HG03103 (cell line): ENCODE measurements around the gene CASQ2.

Experiments
- ATAC-seq: cut with Tn5 transposase; IDR thresholded peaks from one replicate; pipeline ENCODE4 v1.9.1; 2021; ENCODE audit warnings: low read depth; ENCODE audit not compliant: unreplicated experiment

Gene CASQ2

DNA sequence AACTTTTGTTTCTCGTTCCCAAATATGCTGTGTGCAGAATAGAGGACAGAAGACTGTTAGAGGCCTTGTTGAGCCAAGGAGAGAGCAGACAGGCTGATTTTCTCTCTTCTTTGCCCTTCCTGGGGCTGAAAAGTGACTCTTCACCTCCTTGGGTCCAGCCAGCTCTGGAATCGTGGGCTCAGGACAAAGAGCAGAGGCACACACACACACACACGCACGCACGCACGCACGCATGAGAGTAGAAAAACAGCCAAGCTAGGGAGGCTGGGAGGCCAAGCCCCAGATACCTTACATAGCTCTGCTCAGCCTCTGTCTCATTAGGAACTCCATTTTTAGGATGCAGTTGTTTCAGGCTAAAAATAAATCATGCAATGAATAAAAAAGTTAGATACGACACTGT, at the start of gene CASQ2:
Gene CASQ2, minus strand, starts transcription at position 166 of the 400 bp plus-strand sequence. CDS start 173 bp downstream, outside the sequence.
- no peak for ATAC-seq

DNA sequence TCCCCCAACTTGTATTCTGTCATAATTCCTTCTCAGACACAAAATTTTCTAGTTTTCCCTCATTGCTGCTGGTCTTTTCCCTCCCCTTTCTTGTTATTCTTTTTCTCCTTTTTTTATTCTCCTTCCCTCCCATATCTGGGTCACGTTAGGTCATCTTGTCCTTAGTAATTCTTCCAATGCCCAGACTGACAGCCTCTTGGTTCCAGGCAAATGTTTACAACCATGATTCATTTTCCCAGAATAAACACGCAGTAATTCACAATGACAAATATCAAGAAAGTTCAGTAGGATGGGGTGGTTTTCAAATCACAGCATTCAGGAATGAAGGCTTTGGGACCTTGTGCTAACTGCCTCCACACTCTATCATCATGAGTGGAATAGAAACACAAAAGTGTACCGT, 47.2 kb upstream of the CASQ2 start:
- ATAC-seq, result no peak

DNA sequence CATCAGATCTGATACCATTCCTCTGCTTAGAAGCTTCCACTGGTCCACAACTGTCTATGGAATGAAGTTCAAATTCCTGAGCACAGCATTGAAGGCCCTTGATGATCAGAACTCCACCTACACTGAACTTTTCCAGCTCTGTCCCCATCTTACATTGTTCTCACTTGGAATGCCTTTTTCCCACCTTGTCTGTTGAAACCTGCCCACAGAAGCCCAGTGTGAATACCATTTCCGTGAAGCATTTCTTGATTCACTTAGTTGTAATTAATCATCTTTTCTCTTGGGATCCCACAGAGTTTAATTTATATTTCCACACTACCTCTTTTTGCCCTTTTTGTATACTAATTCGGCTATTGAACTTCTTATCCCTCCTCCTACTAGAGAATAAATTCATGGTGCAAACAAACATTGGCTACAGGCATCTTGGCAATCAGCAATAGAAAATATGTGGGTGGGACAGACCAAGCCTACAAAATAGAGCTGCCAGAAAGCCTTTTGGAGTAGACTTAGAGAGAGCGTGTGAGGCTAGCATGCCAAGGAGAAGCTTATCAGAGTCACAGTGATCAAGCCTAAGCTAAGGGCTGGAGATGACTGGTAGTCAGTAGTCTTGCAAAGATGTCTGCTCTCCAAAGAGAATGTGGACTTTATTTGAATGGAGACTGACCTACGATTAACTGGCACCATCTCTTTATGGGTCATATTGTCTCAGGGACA, 46.3 kb upstream of the CASQ2 start:
- ATAC-seq, result no peak

DNA sequence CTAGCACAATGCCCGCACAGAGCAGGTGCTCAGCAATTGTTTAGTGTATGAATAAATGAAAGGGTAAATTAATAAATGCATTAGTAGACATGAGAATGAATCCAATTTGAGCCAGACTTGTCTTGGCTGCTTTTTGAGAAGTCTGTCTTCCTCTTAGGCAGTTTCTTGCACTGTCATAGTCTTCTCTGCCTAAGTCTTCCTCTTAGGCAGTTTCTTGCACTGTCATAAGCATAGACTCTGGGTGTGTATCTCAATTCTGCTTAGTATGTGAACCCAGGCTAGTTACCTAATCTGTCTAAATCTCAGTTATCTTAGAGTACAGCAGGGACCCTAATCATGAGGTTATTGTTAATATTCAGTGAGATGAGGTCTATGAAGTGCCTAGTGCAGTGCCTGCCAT, 45.2 kb upstream of the CASQ2 start:
- ATAC-seq, result no peak

DNA sequence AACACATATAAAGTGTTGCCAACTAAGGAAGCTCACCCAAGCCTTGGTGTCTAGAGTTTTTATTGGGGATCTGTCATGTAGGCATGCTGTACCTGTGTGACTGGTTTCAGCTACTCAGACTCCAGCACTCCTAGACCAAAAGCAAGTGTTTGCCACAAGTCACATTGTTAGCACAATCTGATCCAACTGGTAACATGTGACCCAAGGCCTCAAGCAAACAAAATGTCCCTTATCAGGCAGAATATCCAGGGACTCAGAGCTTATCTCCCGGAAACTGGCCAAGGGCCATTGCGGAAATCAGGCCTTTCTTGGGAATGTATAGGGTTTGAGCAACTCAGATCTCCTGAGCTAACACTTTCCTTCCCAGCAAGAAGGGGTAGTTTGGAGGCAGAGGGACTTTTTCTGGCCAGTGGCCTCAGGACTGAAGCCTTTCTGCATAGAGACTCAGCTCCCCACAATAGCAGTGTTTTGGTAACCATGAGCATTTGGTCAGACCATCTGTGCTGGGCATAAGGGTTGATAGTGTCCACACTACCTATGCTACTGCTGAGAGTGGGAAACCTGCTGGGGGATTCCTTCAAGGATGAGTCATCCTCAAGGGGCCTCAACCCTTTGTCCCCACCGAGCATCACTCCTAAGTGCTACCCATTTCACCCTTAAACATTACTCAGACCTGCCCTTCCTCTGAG, 42.8 kb upstream of the CASQ2 start:
- ATAC-seq, result no peak

DNA sequence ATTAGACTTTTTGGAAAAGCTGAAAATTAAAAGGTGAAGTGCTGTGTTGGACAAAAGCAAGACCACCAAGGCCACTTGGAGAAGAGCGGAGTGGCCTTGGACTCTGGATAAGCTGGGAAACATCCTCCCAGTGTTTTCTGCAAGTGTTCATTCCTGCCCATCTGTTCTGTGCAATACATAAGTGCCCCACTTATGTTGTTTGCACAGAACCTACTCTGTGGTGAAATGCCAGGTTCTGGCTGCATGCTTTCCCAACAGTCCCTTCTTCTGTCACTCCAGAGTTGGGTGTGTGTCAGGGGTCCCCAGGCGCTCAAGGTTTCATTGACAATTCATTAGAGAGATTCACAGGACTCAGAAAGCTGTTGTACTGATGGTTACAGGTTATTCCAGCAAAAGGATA, 42.1 kb upstream of the CASQ2 start:
- ATAC-seq, result no peak

DNA sequence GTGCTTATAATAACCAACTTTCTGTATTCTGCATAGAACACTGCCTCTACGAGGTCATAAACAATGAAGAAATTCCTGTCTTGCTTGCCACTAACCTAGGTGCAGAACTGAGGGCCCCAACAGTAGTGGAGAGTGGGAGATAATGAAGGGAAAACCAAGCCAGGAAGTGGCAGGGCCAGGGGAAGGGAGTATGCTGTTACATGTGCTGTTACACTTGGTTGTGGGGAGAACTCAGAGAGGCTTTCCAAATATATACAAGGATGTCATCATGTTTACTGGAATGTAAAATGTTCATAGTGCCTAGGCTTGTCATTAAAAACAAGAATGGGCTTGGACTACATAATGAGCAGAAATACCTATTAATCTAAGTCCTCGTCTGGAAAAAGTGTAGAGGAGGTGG, 41.3 kb upstream of the CASQ2 start:
- no peak for ATAC-seq

DNA sequence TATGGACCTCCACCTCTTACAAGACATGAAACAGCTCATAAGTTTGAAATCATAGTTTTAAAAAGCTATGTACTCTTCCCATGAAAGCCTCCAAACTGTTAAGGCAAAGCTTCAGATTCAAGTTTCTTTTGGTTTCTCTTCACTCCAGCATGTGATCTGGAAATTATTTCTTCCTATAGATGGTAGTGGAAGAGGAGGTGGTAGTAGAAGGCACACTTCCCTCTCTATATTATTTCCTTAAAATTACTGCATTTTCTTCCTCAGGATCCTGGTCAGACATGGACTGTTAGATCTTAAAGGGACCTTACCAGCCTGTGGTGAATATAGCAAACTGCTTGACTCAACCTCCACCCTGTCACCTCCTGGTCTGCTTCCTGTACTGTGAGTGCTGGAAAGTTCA, 40.6 kb upstream of the CASQ2 start:
- no peak for ATAC-seq

DNA sequence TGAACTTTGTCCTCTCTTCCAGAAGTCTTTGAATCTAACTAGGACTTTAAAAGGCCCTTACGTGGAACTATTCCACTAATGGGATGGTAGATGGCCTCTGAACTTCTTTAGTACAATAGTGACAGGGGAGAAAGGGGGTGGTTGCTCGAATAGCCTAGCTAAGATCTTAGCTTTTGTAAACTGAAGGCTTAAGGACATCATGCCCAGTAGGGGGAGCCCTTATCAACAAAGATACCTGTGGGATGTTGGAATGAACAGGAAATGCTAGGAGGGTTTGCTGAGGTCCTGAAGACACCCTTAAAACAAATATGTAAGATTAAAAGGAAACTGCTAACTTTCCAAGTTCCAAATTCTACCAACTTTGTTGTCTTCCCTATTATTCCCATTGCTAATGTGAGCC, 39.2 kb upstream of the CASQ2 start:
- ATAC-seq, result no peak

DNA sequence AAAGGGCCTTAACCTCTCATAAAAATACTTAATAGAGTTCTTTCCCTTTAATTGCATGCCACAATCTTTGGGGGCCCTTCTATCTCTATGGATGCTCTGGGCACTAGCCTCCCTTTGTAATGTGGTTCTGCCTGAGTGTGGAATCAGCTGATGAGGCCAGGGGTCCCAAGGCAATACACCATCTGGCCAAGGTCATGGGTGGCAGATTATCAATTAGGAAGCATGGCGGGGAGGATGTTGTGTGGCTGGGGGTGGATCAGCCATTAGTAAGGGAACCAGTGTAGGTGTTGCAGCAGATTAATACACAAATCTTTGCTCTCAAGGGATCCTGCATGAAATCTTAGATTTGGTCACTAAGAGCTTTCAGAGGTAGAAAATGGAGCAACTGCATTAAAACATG, 37.1 kb upstream of the CASQ2 start:
- ATAC-seq, result no peak

DNA sequence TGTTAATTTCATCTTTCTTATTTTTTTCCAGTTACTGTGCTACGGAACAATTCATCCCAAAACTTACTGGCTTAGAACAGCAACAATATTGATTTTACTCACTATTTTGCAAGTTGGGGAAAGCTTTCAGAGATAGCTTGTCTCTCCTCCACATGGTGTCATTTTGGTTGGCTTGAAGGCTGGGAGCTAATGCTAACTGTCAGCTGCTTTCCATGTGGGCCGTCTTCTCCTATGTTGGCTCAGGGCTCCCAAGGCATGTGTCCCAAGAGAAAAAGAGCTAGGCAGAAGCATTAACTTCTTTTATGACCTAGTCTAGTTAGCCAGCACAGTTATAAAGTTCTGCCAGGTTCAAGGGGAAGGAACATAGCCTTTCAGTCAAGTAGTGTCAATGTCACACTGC, 33.9 kb upstream of the CASQ2 start:
- no peak for ATAC-seq

DNA sequence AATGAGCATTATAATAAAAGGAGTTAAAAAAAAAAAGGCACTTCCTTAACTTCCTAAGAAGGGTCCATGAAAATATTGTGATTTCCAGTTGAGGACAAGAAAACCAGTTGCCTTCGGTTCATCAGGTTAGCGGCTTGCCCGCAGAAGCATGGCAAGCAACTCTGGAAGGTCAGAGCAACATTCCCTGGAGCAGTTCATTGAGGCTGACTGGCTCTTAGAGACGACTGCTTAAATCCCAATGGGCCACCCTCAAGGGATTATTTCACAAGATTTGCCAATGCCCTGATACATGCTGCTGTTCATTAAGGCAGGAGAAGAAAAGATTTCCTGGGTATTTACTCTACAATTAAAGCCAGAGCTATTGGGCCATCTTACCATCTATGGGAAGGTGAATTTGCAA, 29.0 kb upstream of the CASQ2 start:
- no peak for ATAC-seq

DNA sequence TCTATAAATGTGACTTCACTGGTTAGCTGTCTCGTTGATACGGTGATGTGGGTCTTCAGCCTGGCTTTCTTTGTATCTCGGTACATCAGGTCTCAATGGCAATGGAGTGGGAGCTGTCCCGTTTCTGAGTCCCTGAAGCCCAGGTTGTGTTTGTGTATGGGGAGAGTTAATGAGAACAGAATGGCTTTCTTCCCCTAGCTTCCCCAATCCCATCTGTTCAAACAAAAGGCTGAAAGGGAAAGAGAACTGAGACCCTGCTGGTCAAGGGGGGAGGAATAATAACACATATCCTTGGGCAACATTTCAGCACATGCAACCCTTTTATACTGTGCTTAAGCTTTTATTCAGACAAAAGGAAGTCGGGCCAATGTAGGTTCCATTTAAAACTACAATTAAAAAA, 28.4 kb upstream of the CASQ2 start:
- no peak for ATAC-seq

DNA sequence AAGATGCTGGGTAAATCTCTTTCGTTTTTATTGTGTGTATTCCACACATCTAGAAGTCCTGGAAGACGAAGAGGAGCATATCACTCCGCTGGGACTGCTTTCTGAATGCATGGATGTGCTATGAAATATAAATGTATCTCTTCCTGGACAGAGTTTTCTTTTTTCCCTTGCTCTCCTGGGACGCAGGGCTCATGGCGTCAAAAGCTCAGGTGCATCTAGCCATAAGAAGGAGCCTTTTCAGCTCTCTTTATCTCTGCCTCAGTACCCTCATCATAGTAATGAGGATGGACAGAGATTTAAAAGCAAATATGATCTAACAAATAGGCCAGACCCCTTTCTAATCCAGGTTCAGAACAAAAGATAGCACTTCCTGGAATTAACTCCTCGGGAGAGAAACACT, 27.5 kb upstream of the CASQ2 start:
- no peak for ATAC-seq

DNA sequence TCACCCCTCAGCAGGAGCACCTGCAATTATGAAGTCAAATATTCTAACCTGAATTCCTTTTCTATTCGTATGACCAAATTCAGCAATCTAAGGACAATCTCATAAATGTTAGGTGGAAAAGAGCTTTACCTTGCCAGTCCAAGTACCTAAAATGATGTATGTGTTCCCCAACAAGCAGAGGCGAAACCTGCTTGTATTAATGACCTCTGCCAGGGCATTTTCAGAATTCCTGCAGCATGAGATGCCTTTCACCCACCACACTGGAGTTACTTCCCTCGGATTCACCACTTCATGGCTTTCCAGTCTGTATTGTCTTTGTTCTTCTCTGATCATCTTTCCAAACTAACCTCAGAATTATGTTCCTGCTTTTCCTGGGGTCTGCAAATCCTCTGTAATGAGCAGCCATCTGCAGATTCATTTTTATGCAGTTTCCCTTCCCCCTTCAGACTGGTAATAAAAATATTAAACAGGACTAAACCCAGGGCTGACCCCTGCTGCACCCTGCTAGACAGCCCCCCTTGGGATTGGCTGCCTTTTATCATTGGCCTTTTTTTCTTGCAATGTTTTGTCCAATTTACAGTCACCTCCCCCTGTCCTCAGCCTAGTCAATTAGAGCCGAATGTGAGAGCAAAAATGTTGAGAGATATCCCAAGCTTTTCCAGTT, 26.6 kb upstream of the CASQ2 start:
- ATAC-seq, result no peak

DNA sequence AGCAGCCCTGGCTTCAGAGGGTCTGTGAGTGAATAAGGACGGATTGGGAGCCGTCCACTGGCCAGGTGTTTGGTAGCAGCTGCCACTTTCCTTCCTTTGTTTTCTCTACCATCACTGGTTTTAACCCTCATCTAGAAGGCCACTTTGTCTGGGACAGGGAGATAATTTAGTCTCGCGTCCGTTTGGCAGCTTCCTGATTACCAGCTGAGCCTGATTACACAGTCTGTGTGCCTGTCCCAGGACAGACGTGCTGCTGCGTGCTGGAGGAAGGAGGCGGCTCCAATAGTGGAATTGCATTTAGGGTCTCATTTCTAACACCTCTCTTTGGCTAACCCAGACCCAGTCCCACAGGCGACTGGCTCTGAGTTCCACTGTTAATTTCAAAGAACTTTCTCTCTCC, 24.6 kb upstream of the CASQ2 start:
- ATAC-seq, result no peak

DNA sequence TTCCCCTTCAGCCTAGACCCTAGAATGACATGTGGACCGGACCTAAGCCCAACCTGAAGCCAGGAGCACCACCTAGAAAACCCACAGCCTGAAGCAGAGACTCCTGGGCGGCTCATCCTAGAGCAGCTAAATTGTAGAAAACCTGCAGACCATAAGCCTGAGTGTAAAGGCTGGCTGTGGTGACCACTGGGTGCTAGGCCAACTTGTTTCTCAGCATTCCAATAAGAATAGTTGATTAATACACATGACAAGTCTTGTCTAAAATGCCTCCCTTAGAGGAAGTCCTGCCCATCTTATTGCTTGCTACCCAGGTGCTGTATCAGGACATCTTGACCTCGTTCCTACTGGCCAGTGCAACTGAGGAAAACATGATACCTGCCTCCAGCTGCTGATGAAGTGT, 23.3 kb upstream of the CASQ2 start:
- no peak for ATAC-seq

DNA sequence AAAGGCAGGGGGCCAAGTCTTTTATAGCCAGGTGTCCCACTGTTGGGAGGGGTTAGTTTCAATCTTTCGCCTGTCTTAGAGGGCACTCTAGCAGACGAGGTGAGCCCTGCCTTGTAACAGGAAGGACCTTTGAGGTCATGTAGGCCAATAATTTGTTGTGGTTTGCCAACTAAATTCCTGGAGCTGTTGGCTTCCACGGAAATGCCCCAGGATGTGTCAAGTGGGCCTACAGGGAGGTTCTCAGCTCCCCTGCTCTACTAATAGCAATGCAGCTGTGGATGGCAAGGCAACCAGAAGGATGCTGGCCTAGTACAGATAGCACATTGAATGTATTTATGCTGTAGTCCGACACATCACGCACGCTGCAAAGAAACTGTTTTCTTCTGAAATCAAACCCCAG, 22.3 kb upstream of the CASQ2 start:
- no peak for ATAC-seq

DNA sequence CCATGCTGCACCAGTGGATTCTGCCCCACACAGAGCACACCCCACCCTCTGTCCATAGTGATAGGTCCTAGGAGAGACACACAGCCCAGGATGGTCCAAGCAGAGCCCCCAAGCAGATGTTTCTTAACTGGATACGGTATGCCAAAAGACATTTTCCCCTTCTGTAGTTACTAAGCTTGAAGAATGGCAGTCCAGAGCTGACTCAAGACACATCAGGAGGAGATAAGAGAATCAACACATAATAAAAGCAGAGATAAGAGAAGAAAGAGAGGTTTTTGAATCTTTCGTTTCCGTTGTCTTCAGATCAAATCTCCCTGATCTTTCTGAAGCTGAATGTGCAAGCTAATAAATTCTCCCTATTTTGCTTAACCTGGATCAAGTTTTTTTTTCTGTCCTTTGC, 21.8 kb upstream of the CASQ2 start:
- no peak for ATAC-seq

DNA sequence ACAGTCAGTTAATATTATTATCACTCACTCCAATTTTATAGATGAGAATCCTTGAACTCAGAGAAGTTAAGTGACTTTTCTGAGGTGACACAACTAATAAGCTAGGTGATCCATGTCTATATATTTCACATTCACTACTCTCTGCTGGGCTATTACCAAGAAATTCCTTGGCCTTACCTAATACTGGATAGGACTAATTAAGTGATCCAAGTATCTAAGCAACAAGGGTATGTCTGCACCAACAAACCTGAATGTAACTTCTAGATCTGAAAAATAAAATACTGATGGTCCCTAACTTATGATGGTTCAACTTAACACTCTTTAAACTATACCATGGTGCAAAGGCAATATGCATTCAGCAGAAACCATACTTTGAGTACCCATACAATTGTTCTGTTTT, 14.8 kb upstream of the CASQ2 start:
- no peak for ATAC-seq

DNA sequence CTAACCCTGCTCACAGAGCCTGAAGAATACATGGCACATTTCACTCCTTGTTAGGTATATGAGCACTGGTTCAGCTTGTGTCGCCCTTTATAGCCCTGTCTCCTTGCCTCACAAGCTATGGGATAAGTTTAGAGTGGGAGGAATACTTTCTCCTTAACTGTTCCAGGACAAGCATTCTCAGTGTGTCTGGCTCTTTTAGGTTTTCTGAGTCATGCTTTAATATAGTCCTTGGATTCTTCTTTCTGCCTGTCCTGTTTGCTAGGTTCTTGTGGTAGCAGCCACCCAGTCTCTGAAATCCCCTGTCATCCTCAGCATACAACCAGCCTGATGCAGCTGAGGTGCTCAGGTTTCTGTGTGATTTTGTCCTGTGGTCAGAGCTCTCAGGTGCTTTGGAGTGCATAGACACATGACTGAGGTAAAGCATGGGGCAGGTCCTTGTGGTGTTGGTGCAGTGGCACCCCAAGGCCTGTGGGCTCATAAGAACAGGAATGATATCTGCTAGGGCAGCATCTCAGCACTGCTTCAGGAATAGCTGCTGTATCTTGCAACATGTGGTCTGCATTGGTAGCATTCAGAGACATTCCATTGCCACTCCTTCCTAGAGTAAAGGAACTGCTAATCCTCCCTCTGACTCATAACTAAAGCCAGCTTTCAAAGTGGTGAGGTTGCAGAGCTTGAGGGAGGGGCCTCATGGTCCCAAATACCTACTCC, 14.2 kb upstream of the CASQ2 start:
- ATAC-seq, result no peak
